ENCODE measurements around the gene BMP8A. TPM values are rescaled to one million over a fixed set of nuclear protein-coding genes. Genes with fewer than 3 reads are reported as not detected.

Gene BMP8A
- total and polyA plus RNA-seq, 7 experiments from 2014 or later = 0.12 to 0.19 TPM; not detected in 5

DNA sequence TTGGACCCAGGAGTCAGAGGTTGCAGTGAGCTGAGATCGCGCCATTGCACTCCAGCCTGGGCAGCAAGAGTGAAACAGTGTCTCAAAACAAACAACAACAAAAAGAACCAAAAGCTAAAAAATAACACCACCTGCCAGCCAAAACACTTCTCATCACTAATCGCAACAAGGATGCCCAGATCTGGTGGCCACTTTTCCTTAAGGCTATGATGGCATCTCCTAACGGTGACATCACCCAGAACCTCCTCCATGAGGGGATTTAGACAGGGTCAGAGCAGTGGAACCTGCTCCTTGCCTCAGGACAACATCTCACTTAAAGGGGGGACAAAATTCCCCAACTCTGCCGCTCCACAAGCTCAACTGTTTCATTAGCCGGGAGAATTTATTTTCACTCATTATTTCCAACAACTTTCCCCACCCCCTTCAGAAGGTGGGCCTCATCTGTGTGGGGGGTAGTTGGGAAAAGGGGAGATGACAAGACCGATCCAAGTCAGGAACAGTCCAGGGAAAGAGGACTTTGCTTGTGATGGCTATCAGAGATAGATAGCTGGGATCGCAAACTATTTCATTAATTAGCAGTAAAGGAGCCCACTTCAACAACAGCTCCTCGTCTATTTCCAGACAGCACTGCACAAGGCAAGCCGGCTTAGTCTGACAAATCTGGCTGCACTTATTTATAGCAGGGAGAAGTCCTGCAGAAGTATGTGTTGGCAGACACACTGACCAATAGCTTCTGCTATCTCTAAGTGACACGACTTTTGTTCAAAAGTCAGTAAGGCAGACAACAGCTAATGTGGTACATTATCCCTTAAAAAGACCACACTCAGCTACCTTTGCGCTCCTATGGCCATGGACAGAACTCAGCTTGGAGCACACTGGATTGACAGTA is 82.5 kb downstream of the BMP8A start:
- DNase-seq (no peak), ATAC-seq (no peak)
- Mint-ChIP-seq H3K27ac (peak overlapping the region; percentile 79 to 96 (median 93)), H3K9me3 (peaks cover 0 to 2% (median 0%) of the 10 kb centered on the region in 11 donors), H3K4me1 (peaks cover 23 to 58% (median 50%) of the 10 kb centered on the region in 7 donors), H3K27me3 (no peaks in the 10 kb centered on the region), H3K4me3 (peak overlapping the region; percentile 86 to 98 (median 91)), H3K36me3 (peaks cover 5 to 35% (median 25%) of the 10 kb centered on the region in 5 donors)
- peaks cover 18 to 26% of the 10 kb centered on the region in 2 donors for H3K4me1 ChIP-seq (ENCODE audit: control insufficient read depth in 2 of 2, insufficient read depth in 2 of 2, low read length in 2 of 2)
- no peaks in the 10 kb centered on the region for H3K27me3 ChIP-seq (ENCODE audit: control insufficient read depth in 2 of 2, insufficient read depth in 2 of 2, low read length in 2 of 2)
- ChIA-PET POLR2A (interaction anchor here (0.6 to 1.4 kb wide), 3 partner anchors 17 to 119 kb away, joined by 3 to 5 read pairs (median 3); no protein-coding TSS in a partner anchor), CTCF (interaction anchor here (1.5 kb wide), 1 partner anchor 13 kb away, joined by 5 read pairs; no protein-coding TSS in a partner anchor)
- H3K9me3 ChIP-seq (ENCODE audit: control insufficient read depth in 2 of 3, low read length in 3 of 3) = no peaks in the 10 kb centered on the region
- intact Hi-C loops (cut with micrococcal nuclease) = loop anchor here (2.0 to 10.0 kb wide), 3 partner anchors 165 to 1121 kb away; partner anchors contain the start of gene NFYC (in 1 of the 2)
- peaks cover 15 to 44% (median 20%) of the 10 kb centered on the region in 3 experiments for H3K36me3 ChIP-seq (ENCODE audit: control insufficient read depth in 2 of 3, insufficient read depth in 3 of 3, low read length in 3 of 3)
- peak overlapping the region; percentile 89 for H3K27ac ChIP-seq (ENCODE audit: low read depth, low read length)
- peak overlapping the region; percentile 68 for H3K4me3 ChIP-seq (ENCODE audit: low read length)

DNA sequence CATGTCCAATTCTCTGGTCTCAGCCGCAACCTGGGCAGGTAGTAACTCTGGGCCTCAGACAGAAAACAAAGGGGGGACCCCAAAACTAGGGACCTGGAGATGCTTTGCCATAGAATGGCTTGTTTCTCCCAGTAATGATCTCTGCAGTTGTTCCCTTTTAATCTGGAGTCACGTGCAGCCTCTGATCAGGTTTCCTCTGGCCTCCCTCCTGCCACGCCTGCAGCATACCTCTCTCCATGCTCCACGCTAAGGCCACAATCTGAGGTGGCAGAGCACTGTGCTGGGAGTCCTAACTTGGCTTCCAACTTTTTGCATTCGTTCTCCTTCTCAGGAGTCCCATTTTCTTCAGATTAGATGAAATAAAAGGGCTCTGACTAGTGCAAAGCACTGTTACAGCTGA is 83.2 kb downstream of the BMP8A start:
- Mint-ChIP-seq H3K4me1 (peaks cover 23 to 57% (median 50%) of the 10 kb centered on the region in 7 donors), H3K36me3 (peaks cover 4 to 31% (median 20%) of the 10 kb centered on the region in 5 donors), H3K9me3 (peaks cover 0 to 2% (median 0%) of the 10 kb centered on the region in 11 donors), H3K27me3 (no peaks in the 10 kb centered on the region), H3K4me3 (peak overlapping the region; percentile 86 to 98 (median 91)), H3K27ac (peak overlapping the region; percentile 79 to 96 (median 93))
- peak overlapping the region; percentile 68 for H3K4me3 ChIP-seq (ENCODE audit: low read length)
- intact Hi-C loops (cut with micrococcal nuclease) = loop anchor here (1.0 to 10.0 kb wide), 6 partner anchors 15 to 1882 kb away; partner anchors contain the start of genes CDCA8 (in 1 of the 2), MYCBP (in 1 of the 2) and NFYC (in 1 of the 2)
- H3K27me3 ChIP-seq (ENCODE audit: control insufficient read depth in 2 of 2, insufficient read depth in 2 of 2, low read length in 2 of 2) = no peaks in the 10 kb centered on the region
- H3K36me3 ChIP-seq (ENCODE audit: control insufficient read depth in 2 of 3, insufficient read depth in 3 of 3, low read length in 3 of 3) = peaks cover 9 to 37% (median 16%) of the 10 kb centered on the region in 3 experiments
- ChIA-PET POLR2A (interaction anchor here (0.6 to 2.5 kb wide), 4 partner anchors 15 to 164 kb away, joined by 3 to 14 read pairs (median 4); partner anchors contain the start of gene PPIE), CTCF (interaction anchor here (1.5 kb wide), 1 partner anchor 13 kb away, joined by 5 read pairs; no protein-coding TSS in a partner anchor)
- H3K9me3 ChIP-seq (ENCODE audit: control insufficient read depth in 2 of 3, low read length in 3 of 3) = no peaks in the 10 kb centered on the region
- DNase-seq = no peak
- ATAC-seq = no peak
- H3K27ac ChIP-seq (ENCODE audit: low read depth, low read length) = peak overlapping the region; percentile 89
- peaks cover 18 to 26% of the 10 kb centered on the region in 2 donors for H3K4me1 ChIP-seq (ENCODE audit: control insufficient read depth in 2 of 2, insufficient read depth in 2 of 2, low read length in 2 of 2)

Other genes with a start within 250 kb of the BMP8A start
- gene PABPC4, start 85.2 kb downstream of the BMP8A start, total RNA-seq = 100 to 1,000 TPM; 194 to 344 (median 278) TPM
- gene PABPC4, start 85.2 kb downstream of the BMP8A start, polyA plus RNA-seq = 10 to 100 TPM; 39.9 to 41.6 TPM
- gene HEYL, start 148.0 kb downstream of the BMP8A start, total RNA-seq = under 1 TPM in 2 of 5 experiments, not detected in 3; 0.08 to 0.16 TPM
- gene HEYL, start 148.0 kb downstream of the BMP8A start, polyA plus RNA-seq = under 1 TPM in 1 of 2 donors, not detected in 1; 0.18 TPM
- gene NT5C1A, start 180.5 kb downstream of the BMP8A start, total RNA-seq = under 1 TPM in 3 of 5 experiments, not detected in 2; 0.37 to 0.92 (median 0.65) TPM
- gene NT5C1A, start 180.5 kb downstream of the BMP8A start, polyA plus RNA-seq = not detected
- 10 to 100 TPM in 4 of 5 experiments, 1 to 10 TPM in 1; 2.9 to 49.0 (median 18.7) TPM for gene HPCAL4, start 199.8 kb downstream of the BMP8A start, total RNA-seq
- gene HPCAL4, start 199.8 kb downstream of the BMP8A start, polyA plus RNA-seq = 1 to 10 TPM; 3.6 to 9.4 TPM
- gene PPIE, start 247.2 kb downstream of the BMP8A start, total RNA-seq = 10 to 100 TPM; 52.3 to 79.1 (median 61.3) TPM
- 100 to 1,000 TPM; 104 to 119 TPM for gene PPIE, start 247.2 kb downstream of the BMP8A start, polyA plus RNA-seq